ENCODE results near the gene CNKSR2. TPM values are rescaled to one million over a fixed set of nuclear protein-coding genes. Genes with fewer than 3 reads are reported as not detected.

Gene CNKSR2
- total RNA-seq, 1 experiment from 2014 or later = 1.5 TPM

DNA sequence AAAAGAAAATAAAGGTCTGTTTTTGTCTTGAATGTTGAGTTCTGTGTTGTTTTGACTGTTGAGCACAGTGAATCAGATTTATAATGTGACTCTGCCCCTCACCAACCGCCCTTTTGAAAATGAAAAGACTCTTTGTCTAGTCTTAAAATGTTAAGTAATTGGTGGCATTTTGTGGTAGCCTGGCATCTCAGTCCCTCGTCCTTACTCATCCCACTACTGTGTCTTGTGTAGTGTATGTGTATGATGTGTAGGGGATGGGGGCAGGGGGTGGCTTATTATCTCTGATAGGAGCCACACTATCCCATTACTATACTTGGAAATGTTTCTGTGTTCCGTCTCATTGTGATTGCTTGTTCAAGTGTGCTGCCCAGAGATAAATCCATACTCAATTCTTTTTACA is 271.7 kb downstream of the CNKSR2 start:
- Histone ChIP-seq H3K27me3 (replicated peaks; ENCODE audit: insufficient read depth, low read depth, low read length, poor library complexity) (no peaks in the 10 kb centered on the region), H3K4me1 (ENCODE audit: insufficient read depth, low read length, poor library complexity, severe bottlenecking) (no peaks in the 10 kb centered on the region), H3K9me3 (ENCODE audit: low read depth, low read length, poor library complexity, severe bottlenecking) (no peaks in the 10 kb centered on the region), H3K4me3 (ENCODE audit: low read depth, low read length, poor library complexity, severe bottlenecking) (no peak overlapping the region), H3K27ac (ENCODE audit: low read depth, low read length, poor library complexity, severe bottlenecking) (no peak overlapping the region), H3K36me3 (ENCODE audit: insufficient read depth, low read length, poor library complexity, severe bottlenecking) (no peaks in the 10 kb centered on the region)
- POLR2A ChIA-PET (ENCODE audit: low non-redundant PET) = no interaction called here
- BruUV-seq (replicated peaks) = no TSS peak
- intact Hi-C loops (cut with micrococcal nuclease; ENCODE audit: unreplicated experiment) = no loop called here
- no peak for TF ChIP-seq EZH2 (IDR thresholded peaks at IDR 0.05; ENCODE audit: borderline replicate concordance, low read depth, low read length, poor library complexity, severe bottlenecking)
- TF ChIP-seq, protein P1, sequence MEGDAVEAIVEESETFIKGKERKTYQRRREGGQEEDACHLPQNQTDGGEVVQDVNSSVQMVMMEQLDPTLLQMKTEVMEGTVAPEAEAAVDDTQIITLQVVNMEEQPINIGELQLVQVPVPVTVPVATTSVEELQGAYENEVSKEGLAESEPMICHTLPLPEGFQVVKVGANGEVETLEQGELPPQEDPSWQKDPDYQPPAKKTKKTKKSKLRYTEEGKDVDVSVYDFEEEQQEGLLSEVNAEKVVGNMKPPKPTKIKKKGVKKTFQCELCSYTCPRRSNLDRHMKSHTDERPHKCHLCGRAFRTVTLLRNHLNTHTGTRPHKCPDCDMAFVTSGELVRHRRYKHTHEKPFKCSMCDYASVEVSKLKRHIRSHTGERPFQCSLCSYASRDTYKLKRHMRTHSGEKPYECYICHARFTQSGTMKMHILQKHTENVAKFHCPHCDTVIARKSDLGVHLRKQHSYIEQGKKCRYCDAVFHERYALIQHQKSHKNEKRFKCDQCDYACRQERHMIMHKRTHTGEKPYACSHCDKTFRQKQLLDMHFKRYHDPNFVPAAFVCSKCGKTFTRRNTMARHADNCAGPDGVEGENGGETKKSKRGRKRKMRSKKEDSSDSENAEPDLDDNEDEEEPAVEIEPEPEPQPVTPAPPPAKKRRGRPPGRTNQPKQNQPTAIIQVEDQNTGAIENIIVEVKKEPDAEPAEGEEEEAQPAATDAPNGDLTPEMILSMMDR (conservative IDR thresholded peaks at IDR 0.05; ENCODE audit: low read depth, low read length) = no peak
- no peak for DNase-seq (ENCODE audit: low spot score)
- CTCF ChIA-PET = no interaction called here

DNA sequence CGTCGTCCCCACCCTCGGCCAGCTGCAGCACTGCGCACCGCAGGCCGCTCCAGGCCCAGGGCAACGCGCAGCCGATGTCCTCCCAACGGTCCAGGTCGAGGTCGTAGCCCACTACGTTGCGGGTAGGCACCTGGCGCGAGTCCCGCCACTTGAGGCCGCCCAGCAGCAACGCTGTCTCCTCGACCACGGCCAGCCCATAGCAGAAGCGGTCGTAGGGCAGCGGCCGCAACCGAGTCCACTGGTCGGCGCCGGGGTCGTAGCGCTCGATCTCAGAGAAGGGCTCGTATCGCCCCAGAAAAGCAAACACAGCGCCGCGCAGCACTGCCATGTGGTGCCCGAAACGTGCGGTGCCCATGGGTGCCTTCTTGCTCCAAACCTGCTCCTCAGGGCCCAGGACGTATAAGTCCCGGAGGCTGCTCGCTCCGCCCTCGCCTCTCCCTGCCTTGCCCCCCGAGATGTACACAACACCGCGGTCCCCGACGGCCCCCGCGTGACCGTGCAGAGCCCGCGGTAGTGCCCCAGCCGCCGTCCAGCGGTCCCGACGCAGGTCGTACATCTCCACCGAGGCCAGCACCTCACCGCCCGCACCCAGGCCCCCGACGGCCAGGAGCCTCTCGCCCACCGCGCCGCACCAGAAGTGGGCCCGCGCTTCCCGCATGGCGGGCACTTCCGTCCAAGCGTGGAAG is 281.8 kb downstream of the CNKSR2 start:
- Histone ChIP-seq H3K9me3 (ENCODE audit: low read depth, low read length, poor library complexity, severe bottlenecking) (no peaks in the 10 kb centered on the region), H3K27me3 (replicated peaks; ENCODE audit: insufficient read depth, low read depth, low read length, poor library complexity) (no peaks in the 10 kb centered on the region), H3K27ac (ENCODE audit: low read depth, low read length, poor library complexity, severe bottlenecking) (no peak overlapping the region), H3K36me3 (ENCODE audit: insufficient read depth, low read length, poor library complexity, severe bottlenecking) (no peaks in the 10 kb centered on the region), H3K4me3 (ENCODE audit: low read depth, low read length, poor library complexity, severe bottlenecking) (no peak overlapping the region), H3K4me1 (ENCODE audit: insufficient read depth, low read length, poor library complexity, severe bottlenecking) (no peaks in the 10 kb centered on the region)
- ChIA-PET CTCF (interaction anchor here (0.6 kb wide), 1 partner anchor 15 kb away, joined by 3 read pairs; no protein-coding TSS in a partner anchor), POLR2A (ENCODE audit: low non-redundant PET) (no interaction called here)
- intact Hi-C loops (cut with micrococcal nuclease; ENCODE audit: unreplicated experiment) = no loop called here
- DNase-seq (ENCODE audit: low spot score) = no peak
- no peak for TF ChIP-seq EZH2 (IDR thresholded peaks at IDR 0.05; ENCODE audit: borderline replicate concordance, low read depth, low read length, poor library complexity, severe bottlenecking)
- TF ChIP-seq, protein P1 (conservative IDR thresholded peaks at IDR 0.05; ENCODE audit: low read depth, low read length) = no peak
- BruUV-seq (replicated peaks) = no TSS peak

DNA sequence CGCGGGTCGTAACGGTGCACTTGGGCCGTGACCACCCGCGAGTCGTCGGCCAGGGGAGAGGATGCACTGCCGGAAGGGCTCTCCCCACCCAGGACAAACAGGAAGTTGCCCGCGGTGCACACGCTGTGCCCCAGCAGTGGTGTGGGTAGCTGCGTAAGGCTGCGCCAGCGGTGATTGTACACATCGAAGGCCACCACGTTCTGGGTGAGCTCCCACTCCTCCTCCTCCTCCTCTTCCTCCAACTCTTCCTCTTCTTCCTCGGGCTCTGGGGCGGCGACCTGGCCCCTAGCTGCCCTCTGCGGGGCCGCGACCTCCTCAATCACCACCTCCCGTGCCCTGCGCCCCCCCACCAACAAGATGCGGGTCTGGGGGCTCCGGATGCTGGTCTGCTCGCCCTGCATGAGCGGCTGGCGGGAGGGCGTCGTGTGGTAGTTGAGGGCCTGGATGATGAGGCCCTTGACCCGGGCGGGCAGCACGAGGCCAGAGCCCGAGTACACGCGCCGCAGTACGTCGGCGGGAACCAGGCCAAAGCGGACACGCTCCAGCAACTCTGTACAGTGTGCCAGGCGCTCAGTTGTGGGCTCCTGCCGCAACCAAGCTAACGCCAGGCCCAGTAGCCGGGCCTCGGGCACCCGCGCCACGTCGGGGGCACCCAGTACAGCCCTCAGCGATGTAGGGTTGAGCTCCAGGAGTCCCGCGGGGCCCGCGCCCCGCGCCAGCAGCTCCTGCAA is 282.5 kb downstream of the CNKSR2 start:
- DNase-seq (ENCODE audit: low spot score) = no peak
- Histone ChIP-seq H3K4me1 (ENCODE audit: insufficient read depth, low read length, poor library complexity, severe bottlenecking) (no peaks in the 10 kb centered on the region), H3K9me3 (ENCODE audit: low read depth, low read length, poor library complexity, severe bottlenecking) (no peaks in the 10 kb centered on the region), H3K36me3 (ENCODE audit: insufficient read depth, low read length, poor library complexity, severe bottlenecking) (no peaks in the 10 kb centered on the region), H3K27me3 (replicated peaks; ENCODE audit: insufficient read depth, low read depth, low read length, poor library complexity) (no peaks in the 10 kb centered on the region), H3K27ac (ENCODE audit: low read depth, low read length, poor library complexity, severe bottlenecking) (no peak overlapping the region), H3K4me3 (ENCODE audit: low read depth, low read length, poor library complexity, severe bottlenecking) (no peak overlapping the region)
- CTCF ChIA-PET = interaction anchor here (0.6 kb wide), 1 partner anchor 15 kb away, joined by 3 read pairs; no protein-coding TSS in a partner anchor
- POLR2A ChIA-PET (ENCODE audit: low non-redundant PET) = no interaction called here
- intact Hi-C loops (cut with micrococcal nuclease; ENCODE audit: unreplicated experiment) = no loop called here
- no TSS peak for BruUV-seq (replicated peaks)
- TF ChIP-seq EZH2 (IDR thresholded peaks at IDR 0.05; ENCODE audit: borderline replicate concordance, low read depth, low read length, poor library complexity, severe bottlenecking) = no peak
- TF ChIP-seq, protein P1 (conservative IDR thresholded peaks at IDR 0.05; ENCODE audit: low read depth, low read length) = no peak

Data from A673 (cell line).